Measurements from ENCODE around the gene BICRA. TPM values are rescaled to one million over a fixed set of nuclear protein-coding genes. Genes with fewer than 3 reads are reported as not detected.
"Not testable (repeated sequence)": the region's sequence is repeated elsewhere in the genome, so short reads cannot be mapped to it uniquely, and the experiment has no call there.

Gene BICRA
- total and polyA plus RNA-seq, 7 donors = 3.1 to 22.4 (median 9.9) TPM

DNA sequence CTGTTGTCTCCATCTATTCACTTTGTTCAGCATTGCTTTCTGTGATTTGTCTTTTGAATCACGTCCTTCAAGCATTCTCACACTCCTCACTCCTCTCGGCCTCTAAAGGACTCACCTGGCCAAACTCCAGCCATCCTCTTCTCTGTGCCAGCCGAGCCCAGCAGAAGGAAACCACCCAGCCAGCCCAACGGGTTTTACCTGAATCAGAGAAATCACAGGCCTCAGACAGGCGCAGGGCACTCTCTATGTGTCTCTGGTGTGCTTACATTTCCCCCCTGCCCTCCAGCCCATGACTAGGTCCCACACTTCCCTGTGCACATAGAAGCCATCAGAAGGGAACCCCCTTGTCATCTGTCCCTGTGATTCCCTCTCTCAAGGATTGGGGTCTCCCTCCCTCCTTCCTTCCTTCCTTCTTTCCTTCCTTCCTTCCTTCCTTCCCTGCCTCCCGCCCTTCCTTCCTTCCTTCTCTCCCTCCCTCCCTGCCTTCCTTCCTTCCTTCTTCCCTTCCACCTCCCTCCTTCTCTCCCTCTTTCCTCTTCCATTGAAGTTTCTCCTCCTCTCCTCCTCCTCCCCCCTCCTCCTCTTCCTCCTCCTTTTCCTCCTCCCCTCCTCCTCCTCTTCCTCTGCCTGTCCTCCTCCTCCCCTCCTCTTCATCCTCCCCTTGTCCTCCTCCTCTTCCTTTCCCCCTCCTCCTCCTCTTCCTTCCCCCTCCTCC, 27.2 kb upstream of the BICRA start:
- intact Hi-C loops (cut with DNase I) = no loop called here
- 54 to 61% (median 57%) methylated on average over 6 of the region's 6 CpGs for WGBS, 3 donors
- Histone ChIP-seq H3K9me3 (no peaks in the 10 kb centered on the region), H3K36me3 (ENCODE audit: insufficient read depth in 1 of 2, low read depth in 1 of 2) (no peaks in the 10 kb centered on the region), H3K4me3 (no peak overlapping the region), H3K27ac (no peak overlapping the region), H3K4me1 (no peaks in the 10 kb centered on the region), H3K27me3 (ENCODE audit: insufficient read depth in 3 of 3, low read length in 2 of 3) (no peaks in the 10 kb centered on the region)
- ATAC-seq (no peak), DNase-seq (no peak)
- no peak for TF ChIP-seq CTCF (IDR thresholded peaks at IDR 0.05)

DNA sequence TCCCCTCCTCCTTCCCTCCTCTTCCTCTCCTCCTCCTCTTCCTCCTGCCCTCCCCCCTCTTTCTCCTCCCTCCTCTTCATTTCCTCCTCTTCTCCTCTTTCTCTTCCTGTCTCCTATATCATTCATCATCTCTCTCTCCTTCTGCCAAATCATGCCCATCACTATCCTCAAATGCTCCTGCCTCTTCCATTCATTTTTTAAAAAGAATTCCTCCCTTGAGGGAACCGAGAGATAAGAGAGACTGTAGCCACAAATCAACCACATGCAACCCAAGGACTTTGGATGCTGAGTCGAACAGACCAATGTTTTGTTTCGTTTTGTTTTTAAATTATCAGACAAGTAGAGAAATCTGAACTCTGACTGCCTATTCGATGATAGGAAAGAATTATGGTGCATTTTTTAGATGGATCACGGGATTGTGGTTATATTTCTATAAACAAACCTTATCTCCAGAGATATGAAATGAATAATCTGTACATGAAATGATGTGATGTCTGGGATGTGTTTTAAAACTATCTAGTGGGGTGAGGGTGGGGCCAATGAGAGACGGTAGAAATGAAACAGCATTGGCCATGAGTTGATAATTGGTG, 26.5 kb upstream of the BICRA start:
- no peak for ATAC-seq
- Histone ChIP-seq H3K27ac (no peak overlapping the region), H3K4me3 (no peak overlapping the region)

DNA sequence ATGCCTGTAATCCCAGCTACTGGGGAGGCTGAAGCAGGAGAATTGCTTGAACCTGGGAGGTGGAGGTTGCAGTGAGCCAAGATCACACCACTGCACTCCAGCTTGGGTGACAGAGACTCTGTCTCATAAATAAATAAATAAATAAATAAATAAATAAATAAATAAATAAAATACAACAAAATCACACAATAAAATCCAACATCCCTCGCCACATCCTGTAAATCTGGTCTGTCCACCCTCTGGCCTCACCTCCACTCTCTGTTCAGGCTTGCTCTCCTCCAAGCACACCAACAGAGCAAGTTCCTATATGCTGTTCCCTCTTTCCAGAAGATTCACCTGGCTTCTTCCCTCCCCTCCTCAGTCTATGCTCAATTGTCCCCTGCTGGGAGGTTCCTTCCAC, 25.8 kb upstream of the BICRA start:
- H3K27me3 ChIP-seq (ENCODE audit: insufficient read depth in 3 of 3, low read length in 2 of 3); DNase-seq; H3K36me3 ChIP-seq (ENCODE audit: insufficient read depth in 1 of 2, low read depth in 1 of 2); H3K4me1 ChIP-seq; H3K9me3 ChIP-seq; H3K4me3 ChIP-seq; H3K27ac ChIP-seq; intact Hi-C loops (cut with DNase I); ATAC-seq: not testable (repeated sequence)
- WGBS, 3 donors = 85 to 90% (median 90%) methylated on average over 1 of the region's 1 CpG

More for the DNA sequence above, 26.5 kb upstream of the BICRA start:
- Histone ChIP-seq H3K27me3 (ENCODE audit: insufficient read depth in 3 of 3, low read length in 2 of 3) (no peaks in the 10 kb centered on the region), H3K9me3 (no peaks in the 10 kb centered on the region), H3K36me3 (ENCODE audit: insufficient read depth in 1 of 2, low read depth in 1 of 2) (no peaks in the 10 kb centered on the region), H3K4me1 (no peaks in the 10 kb centered on the region)
- no peak for TF ChIP-seq CTCF (IDR thresholded peaks at IDR 0.05)
- 51 to 57% (median 52%) methylated on average over 6 of the region's 6 CpGs for WGBS, 3 donors
- intact Hi-C loops (cut with DNase I) = no loop called here
- no peak for DNase-seq

DNA sequence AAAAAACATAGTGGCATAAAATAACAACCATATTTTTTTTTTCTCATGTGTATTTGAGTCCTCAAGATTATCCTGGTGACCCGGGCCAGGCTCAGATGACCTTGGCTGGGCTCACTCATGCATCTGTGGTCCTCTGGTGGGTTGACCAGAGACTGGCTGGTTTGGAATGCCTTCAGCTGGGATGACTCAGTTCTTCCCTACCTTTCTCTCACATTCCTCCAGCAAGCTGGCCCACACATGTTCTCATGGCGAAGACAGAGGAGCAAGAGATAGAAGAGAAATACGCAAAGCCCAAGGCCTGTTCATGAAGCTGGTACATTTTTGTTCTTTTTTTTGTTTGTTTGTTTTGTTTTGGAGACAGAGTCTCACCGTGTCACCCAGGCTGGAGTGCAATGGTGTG, 21.6 kb upstream of the BICRA start:
- Histone ChIP-seq H3K27me3 (ENCODE audit: insufficient read depth in 3 of 3, low read length in 2 of 3) (peaks cover 0 to 3% (median 0%) of the 10 kb centered on the region in 3 donors), H3K36me3 (ENCODE audit: insufficient read depth in 1 of 2, low read depth in 1 of 2) (no peaks in the 10 kb centered on the region), H3K9me3 (no peaks in the 10 kb centered on the region), H3K27ac (no peak overlapping the region), H3K4me3 (no peak overlapping the region), H3K4me1 (no peaks in the 10 kb centered on the region)
- peak in 1 of 2 donors; percentile 3 for DNase-seq
- ATAC-seq = no peak
- intact Hi-C loops (cut with DNase I) = no loop called here
- WGBS, 3 donors = 85 to 90% (median 90%) methylated on average over 4 of the region's 4 CpGs
- no peak for TF ChIP-seq CTCF (IDR thresholded peaks at IDR 0.05)

DNA sequence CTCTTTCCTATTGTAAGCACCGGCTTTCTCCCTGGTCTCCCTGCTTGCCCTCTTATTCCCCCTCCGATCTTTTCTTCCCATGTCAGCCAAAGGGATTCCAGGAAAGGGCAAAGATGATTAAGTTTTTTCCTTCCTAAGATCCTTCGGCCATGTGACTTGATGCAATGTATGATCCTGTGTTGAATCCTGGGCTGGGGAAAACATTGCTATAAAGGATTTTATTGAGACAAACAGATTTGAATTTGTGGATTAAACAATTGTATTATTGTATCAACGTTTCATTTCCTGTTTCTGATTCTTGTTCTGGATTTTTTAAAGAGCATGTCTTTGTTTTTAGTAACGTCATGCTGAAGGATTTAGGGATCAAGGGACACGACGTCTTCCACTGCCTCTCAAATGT, 19.1 kb upstream of the BICRA start:
- 40 to 42% (median 41%) methylated on average over 7 of the region's 7 CpGs for WGBS, 3 donors
- Histone ChIP-seq H3K4me1 (no peaks in the 10 kb centered on the region), H3K36me3 (ENCODE audit: insufficient read depth in 1 of 2, low read depth in 1 of 2) (no peaks in the 10 kb centered on the region), H3K27me3 (ENCODE audit: insufficient read depth in 3 of 3, low read length in 2 of 3) (peaks cover 0 to 3% (median 0%) of the 10 kb centered on the region in 3 donors), H3K9me3 (no peaks in the 10 kb centered on the region), H3K27ac (no peak overlapping the region), H3K4me3 (no peak overlapping the region)
- TF ChIP-seq CTCF (IDR thresholded peaks at IDR 0.05) = no peak
- intact Hi-C loops (cut with DNase I) = no loop called here
- ATAC-seq (no peak), DNase-seq (no peak)
